ENCODE results near the gene BRINP3. TPM values are rescaled to one million over a fixed set of nuclear protein-coding genes. Genes with fewer than 3 reads are reported as not detected.

BRINP3 gene
- total RNA-seq, 1 experiment from 2014 or later = 0.28 TPM

DNA sequence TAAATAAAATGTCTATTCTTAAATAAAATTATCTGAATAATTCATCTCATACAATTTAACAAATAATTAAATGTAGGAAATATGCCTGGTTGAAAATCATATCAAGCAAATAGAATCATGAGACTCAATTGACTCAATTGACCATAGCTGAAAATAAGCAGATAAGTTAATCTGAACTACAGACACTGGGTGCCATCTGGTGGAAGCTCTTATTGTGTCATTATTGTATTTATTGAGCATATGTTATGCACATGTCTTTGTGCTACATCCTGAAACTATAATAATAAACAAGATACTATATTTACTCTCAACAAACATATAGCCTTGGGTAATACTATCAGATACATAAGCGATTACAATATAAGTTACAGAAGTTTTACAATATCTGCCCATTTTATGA lies 41.0 kb downstream of the BRINP3 start:
- POLR2A ChIA-PET = no interaction called here
- CTCF ChIA-PET = no interaction called here
- H3K27ac Mint-ChIP-seq = no peak overlapping the region
- no peak overlapping the region for H3K4me3 Mint-ChIP-seq
- no peaks in the 10 kb centered on the region for H3K4me1 Mint-ChIP-seq
- H3K36me3 Mint-ChIP-seq = no peaks in the 10 kb centered on the region
- TF ChIP-seq, protein P1, sequence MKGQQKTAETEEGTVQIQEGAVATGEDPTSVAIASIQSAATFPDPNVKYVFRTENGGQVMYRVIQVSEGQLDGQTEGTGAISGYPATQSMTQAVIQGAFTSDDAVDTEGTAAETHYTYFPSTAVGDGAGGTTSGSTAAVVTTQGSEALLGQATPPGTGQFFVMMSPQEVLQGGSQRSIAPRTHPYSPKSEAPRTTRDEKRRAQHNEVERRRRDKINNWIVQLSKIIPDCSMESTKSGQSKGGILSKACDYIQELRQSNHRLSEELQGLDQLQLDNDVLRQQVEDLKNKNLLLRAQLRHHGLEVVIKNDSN (CRISPR knock-in tag; IDR thresholded peaks at IDR 0.05) = no peak
- ATAC-seq (no peak), DNase-seq (ENCODE audit: low spot score) (no peak)
- no peaks in the 10 kb centered on the region for H3K9me3 Mint-ChIP-seq
- no peaks in the 10 kb centered on the region for H3K27me3 Mint-ChIP-seq (ENCODE audit: low read depth)

DNA sequence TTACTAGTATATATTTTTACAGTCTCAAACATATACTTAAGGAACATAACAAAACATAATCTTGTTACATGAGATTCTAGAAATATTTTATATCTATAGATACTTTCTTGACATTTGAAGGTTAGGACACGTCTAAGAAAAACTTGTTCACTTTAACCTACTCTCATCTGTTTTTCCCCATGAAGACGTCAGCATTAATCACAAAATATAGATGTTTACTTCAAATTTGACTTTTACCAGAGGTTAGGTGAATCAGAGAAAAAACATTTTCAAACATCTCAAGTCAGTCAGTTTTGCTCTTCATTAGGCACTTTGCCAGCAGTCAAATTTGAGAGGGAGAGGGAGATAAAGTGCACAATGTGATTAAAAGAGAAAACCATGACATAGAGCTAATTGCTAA lies 47.7 kb downstream of the BRINP3 start:
- Mint-ChIP-seq H3K27ac (no peak overlapping the region), H3K36me3 (no peaks in the 10 kb centered on the region), H3K4me1 (no peaks in the 10 kb centered on the region; the same call in 1 of the 2 replicates), H3K27me3 (ENCODE audit: low read depth) (no peaks in the 10 kb centered on the region), H3K4me3 (no peak overlapping the region), H3K9me3 (no peaks in the 10 kb centered on the region)
- ChIA-PET POLR2A (interaction anchor here (0.7 kb wide), 1 partner anchor 278 kb away, joined by 4 read pairs; no protein-coding TSS in a partner anchor), CTCF (no interaction called here)
- TF ChIP-seq RORB (CRISPR knock-in tag; IDR thresholded peaks at IDR 0.05) (no peak), ZNF138 (CRISPR knock-in tag; conservative IDR thresholded peaks at IDR 0.05) (no peak), ZNF416 (CRISPR knock-in tag; IDR thresholded peaks at IDR 0.05) (no peak), FOXJ3 (CRISPR knock-in tag; IDR thresholded peaks at IDR 0.05; ENCODE audit: borderline replicate concordance) (no peak), KAT7 (CRISPR knock-in tag; IDR thresholded peaks at IDR 0.05; ENCODE audit: borderline replicate concordance) (no peak), ZNF423 (CRISPR knock-in tag; IDR thresholded peaks at IDR 0.05) (no peak), RELA (CRISPR knock-in tag; IDR thresholded peaks at IDR 0.05; ENCODE audit: borderline replicate concordance) (no peak), NR3C1 (CRISPR knock-in tag; conservative IDR thresholded peaks at IDR 0.05; ENCODE audit: low read depth) (no peak)
- TF ChIP-seq, protein P2, sequence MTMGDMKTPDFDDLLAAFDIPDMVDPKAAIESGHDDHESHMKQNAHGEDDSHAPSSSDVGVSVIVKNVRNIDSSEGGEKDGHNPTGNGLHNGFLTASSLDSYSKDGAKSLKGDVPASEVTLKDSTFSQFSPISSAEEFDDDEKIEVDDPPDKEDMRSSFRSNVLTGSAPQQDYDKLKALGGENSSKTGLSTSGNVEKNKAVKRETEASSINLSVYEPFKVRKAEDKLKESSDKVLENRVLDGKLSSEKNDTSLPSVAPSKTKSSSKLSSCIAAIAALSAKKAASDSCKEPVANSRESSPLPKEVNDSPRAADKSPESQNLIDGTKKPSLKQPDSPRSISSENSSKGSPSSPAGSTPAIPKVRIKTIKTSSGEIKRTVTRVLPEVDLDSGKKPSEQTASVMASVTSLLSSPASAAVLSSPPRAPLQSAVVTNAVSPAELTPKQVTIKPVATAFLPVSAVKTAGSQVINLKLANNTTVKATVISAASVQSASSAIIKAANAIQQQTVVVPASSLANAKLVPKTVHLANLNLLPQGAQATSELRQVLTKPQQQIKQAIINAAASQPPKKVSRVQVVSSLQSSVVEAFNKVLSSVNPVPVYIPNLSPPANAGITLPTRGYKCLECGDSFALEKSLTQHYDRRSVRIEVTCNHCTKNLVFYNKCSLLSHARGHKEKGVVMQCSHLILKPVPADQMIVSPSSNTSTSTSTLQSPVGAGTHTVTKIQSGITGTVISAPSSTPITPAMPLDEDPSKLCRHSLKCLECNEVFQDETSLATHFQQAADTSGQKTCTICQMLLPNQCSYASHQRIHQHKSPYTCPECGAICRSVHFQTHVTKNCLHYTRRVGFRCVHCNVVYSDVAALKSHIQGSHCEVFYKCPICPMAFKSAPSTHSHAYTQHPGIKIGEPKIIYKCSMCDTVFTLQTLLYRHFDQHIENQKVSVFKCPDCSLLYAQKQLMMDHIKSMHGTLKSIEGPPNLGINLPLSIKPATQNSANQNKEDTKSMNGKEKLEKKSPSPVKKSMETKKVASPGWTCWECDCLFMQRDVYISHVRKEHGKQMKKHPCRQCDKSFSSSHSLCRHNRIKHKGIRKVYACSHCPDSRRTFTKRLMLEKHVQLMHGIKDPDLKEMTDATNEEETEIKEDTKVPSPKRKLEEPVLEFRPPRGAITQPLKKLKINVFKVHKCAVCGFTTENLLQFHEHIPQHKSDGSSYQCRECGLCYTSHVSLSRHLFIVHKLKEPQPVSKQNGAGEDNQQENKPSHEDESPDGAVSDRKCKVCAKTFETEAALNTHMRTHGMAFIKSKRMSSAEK (CRISPR knock-in tag; IDR thresholded peaks at IDR 0.05; ENCODE audit: borderline replicate concordance) = no peak
- TF ChIP-seq, protein P3, sequence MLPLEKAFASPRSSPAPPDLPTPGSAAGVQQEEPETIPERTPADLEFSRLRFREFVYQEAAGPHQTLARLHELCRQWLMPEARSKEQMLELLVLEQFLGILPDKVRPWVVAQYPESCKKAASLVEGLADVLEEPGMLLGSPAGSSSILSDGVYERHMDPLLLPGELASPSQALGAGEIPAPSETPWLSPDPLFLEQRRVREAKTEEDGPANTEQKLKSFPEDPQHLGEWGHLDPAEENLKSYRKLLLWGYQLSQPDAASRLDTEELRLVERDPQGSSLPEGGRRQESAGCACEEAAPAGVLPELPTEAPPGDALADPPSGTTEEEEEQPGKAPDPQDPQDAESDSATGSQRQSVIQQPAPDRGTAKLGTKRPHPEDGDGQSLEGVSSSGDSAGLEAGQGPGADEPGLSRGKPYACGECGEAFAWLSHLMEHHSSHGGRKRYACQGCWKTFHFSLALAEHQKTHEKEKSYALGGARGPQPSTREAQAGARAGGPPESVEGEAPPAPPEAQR (CRISPR knock-in tag; IDR thresholded peaks at IDR 0.05) = no peak
- TF ChIP-seq, protein P1 (CRISPR knock-in tag; IDR thresholded peaks at IDR 0.05) = no peak
- TF ChIP-seq, protein P4, sequence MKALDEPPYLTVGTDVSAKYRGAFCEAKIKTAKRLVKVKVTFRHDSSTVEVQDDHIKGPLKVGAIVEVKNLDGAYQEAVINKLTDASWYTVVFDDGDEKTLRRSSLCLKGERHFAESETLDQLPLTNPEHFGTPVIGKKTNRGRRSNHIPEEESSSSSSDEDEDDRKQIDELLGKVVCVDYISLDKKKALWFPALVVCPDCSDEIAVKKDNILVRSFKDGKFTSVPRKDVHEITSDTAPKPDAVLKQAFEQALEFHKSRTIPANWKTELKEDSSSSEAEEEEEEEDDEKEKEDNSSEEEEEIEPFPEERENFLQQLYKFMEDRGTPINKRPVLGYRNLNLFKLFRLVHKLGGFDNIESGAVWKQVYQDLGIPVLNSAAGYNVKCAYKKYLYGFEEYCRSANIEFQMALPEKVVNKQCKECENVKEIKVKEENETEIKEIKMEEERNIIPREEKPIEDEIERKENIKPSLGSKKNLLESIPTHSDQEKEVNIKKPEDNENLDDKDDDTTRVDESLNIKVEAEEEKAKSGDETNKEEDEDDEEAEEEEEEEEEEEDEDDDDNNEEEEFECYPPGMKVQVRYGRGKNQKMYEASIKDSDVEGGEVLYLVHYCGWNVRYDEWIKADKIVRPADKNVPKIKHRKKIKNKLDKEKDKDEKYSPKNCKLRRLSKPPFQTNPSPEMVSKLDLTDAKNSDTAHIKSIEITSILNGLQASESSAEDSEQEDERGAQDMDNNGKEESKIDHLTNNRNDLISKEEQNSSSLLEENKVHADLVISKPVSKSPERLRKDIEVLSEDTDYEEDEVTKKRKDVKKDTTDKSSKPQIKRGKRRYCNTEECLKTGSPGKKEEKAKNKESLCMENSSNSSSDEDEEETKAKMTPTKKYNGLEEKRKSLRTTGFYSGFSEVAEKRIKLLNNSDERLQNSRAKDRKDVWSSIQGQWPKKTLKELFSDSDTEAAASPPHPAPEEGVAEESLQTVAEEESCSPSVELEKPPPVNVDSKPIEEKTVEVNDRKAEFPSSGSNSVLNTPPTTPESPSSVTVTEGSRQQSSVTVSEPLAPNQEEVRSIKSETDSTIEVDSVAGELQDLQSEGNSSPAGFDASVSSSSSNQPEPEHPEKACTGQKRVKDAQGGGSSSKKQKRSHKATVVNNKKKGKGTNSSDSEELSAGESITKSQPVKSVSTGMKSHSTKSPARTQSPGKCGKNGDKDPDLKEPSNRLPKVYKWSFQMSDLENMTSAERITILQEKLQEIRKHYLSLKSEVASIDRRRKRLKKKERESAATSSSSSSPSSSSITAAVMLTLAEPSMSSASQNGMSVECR (CRISPR knock-in tag; IDR thresholded peaks at IDR 0.05; ENCODE audit: borderline replicate concordance) = no peak
- TF ChIP-seq, protein P5, sequence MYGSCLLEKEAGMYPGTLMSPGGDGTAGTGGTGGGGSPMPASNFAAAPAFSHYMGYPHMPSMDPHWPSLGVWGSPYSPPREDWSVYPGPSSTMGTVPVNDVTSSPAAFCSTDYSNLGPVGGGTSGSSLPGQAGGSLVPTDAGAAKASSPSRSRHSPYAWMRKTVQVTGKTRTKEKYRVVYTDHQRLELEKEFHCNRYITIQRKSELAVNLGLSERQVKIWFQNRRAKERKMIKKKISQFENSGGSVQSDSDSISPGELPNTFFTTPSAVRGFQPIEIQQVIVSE (CRISPR knock-in tag; IDR thresholded peaks at IDR 0.05; ENCODE audit: borderline replicate concordance) = no peak
- TF ChIP-seq, protein P6, sequence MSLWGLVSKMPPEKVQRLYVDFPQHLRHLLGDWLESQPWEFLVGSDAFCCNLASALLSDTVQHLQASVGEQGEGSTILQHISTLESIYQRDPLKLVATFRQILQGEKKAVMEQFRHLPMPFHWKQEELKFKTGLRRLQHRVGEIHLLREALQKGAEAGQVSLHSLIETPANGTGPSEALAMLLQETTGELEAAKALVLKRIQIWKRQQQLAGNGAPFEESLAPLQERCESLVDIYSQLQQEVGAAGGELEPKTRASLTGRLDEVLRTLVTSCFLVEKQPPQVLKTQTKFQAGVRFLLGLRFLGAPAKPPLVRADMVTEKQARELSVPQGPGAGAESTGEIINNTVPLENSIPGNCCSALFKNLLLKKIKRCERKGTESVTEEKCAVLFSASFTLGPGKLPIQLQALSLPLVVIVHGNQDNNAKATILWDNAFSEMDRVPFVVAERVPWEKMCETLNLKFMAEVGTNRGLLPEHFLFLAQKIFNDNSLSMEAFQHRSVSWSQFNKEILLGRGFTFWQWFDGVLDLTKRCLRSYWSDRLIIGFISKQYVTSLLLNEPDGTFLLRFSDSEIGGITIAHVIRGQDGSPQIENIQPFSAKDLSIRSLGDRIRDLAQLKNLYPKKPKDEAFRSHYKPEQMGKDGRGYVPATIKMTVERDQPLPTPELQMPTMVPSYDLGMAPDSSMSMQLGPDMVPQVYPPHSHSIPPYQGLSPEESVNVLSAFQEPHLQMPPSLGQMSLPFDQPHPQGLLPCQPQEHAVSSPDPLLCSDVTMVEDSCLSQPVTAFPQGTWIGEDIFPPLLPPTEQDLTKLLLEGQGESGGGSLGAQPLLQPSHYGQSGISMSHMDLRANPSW (CRISPR knock-in tag; conservative IDR thresholded peaks at IDR 0.05; ENCODE audit: low read depth) = no peak
- no peak for ATAC-seq
- DNase-seq (ENCODE audit: low spot score) = no peak

Measured in WTC11 (cell line).